ENCODE measurements around the gene MSL1. TPM values are rescaled to one million over a fixed set of nuclear protein-coding genes. Genes with fewer than 3 reads are reported as not detected.

MSL1 gene, protein sequence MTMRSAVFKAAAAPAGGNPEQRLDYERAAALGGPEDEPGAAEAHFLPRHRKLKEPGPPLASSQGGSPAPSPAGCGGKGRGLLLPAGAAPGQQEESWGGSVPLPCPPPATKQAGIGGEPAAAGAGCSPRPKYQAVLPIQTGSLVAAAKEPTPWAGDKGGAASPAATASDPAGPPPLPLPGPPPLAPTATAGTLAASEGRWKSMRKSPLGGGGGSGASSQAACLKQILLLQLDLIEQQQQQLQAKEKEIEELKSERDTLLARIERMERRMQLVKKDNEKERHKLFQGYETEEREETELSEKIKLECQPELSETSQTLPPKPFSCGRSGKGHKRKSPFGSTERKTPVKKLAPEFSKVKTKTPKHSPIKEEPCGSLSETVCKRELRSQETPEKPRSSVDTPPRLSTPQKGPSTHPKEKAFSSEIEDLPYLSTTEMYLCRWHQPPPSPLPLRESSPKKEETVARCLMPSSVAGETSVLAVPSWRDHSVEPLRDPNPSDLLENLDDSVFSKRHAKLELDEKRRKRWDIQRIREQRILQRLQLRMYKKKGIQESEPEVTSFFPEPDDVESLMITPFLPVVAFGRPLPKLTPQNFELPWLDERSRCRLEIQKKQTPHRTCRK
- total RNA-seq = 100 to 1,000 TPM in 1 of 4 donors, 10 to 100 TPM in 3; 50.2 to 139 (median 61.9) TPM

DNA sequence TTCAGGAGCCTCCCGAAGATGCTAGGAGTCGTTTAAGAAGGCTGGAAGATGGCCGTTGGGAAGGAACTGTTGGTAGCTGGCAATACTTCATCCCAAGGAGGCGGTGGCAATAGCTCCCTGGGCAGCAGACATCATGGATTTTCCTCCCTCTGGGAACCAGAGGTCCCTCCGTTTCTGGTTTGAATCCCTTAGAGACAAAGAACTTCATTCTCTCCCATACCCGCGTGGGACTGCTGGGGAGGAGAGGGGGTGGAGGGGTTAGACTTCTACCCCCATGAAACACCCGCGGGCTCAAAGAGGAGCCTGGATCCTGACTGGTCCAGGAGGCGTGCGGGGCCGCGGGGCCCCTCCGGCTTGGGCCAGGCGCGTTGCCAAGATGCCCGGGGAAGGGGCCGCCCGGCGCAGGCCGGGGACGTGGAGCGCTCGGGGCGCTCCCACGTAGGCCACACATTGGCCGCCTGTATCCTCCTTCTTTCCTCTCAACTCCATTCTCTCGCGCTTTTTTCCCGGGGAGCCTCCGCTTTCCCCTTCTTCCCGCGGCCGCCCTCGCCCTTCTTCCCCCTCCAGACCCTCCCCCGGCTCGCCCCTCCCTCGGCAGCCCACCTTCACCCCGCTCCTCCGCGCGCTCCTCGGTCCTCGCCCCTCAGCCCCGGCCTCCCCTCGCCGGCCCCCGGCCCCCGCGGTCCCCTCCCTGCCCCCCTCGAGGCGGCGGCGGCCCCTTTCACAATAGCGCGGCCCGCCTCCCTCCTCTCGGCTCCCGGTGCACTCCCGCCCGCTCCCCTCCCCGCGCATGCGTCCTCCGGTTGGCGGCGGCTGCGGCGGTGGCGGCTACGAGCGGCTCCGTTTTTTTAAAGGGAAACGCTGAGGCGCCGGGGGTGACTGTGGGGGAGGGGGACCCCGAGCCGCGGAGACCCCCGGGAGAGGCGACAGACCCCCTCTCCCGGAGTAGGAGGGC, at the start of gene MSL1:
Gene MSL1, plus strand, starts transcription at position 791 of the 955 bp plus-strand sequence. CDS start 642 bp downstream, outside the sequence.
- DNase-seq (ENCODE audit: low spot score) = no peak
- TF ChIP-seq, protein P1, sequence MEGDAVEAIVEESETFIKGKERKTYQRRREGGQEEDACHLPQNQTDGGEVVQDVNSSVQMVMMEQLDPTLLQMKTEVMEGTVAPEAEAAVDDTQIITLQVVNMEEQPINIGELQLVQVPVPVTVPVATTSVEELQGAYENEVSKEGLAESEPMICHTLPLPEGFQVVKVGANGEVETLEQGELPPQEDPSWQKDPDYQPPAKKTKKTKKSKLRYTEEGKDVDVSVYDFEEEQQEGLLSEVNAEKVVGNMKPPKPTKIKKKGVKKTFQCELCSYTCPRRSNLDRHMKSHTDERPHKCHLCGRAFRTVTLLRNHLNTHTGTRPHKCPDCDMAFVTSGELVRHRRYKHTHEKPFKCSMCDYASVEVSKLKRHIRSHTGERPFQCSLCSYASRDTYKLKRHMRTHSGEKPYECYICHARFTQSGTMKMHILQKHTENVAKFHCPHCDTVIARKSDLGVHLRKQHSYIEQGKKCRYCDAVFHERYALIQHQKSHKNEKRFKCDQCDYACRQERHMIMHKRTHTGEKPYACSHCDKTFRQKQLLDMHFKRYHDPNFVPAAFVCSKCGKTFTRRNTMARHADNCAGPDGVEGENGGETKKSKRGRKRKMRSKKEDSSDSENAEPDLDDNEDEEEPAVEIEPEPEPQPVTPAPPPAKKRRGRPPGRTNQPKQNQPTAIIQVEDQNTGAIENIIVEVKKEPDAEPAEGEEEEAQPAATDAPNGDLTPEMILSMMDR (IDR thresholded peaks at IDR 0.05) = no peak
- peak; percentile 83 for ATAC-seq (ENCODE audit: low FRiP score)

DNA sequence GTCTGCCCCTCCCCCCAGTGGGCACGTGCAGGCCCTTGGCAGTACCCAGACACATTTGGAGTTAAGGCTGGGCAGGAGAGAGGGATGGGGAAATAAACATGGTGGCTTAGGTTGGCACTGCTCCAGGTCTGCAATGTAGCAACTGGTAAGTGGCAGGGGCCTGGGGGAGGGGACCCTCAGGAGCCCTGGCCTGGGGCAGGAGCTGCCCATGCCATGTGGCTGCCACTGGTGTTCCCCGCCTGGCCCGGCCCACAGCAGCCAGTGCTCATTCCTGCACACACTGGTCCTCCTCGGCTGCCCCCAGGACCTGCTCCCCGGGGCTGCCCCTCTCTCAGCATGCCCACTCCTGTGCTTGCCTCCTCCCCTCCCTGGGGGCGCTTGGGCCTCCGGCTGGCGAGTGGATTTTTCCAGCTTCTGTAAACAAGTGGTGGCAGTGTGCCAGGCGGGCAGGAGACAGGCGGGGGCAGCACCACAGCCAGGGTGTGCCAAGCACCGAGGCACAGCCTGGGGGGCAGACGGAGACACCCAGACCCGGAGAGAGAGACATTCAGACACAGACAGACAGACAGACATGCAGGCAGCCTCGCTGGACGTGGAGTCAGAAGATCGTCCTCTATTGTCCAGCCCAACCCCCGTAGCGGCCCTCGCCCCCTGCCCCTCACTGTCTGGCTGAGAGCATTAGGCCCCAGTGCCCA, 49.6 kb upstream of the MSL1 start:
- TF ChIP-seq, protein P1 (IDR thresholded peaks at IDR 0.05) = no peak
- DNase-seq (ENCODE audit: low spot score) (peak; percentile 65), ATAC-seq (ENCODE audit: low FRiP score) (peak; percentile 17)

DNA sequence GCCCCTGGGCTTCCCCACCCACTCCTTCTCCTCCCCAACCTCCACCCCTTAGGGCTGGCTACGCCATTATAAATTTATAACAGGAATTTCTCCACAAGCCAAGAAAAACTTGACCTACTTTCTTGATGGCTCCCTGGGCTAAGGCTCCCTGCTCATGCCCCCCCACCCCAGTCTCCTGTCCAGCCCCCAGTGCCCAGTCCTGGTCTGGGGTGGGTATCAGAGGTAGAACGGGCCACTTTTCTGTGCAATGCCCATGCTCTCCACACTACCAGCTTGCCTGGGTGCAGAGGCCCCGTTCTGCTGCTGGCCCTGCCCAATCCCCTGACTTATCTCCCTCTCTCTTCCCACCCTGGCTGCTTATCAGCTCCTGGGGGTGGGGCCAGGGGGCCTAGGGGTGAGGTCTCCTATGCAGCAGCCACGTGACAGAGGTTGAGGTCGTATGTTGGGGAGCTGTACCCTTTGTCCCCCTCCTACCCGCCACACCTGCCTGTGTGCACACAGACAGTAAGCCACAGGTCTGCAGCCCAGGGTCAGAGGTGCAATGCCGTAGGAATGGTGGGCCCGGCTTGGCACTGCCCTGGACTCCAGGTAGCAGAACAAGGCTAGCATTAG, 48.9 kb upstream of the MSL1 start:
- no peak for ATAC-seq (ENCODE audit: low FRiP score)

DNA sequence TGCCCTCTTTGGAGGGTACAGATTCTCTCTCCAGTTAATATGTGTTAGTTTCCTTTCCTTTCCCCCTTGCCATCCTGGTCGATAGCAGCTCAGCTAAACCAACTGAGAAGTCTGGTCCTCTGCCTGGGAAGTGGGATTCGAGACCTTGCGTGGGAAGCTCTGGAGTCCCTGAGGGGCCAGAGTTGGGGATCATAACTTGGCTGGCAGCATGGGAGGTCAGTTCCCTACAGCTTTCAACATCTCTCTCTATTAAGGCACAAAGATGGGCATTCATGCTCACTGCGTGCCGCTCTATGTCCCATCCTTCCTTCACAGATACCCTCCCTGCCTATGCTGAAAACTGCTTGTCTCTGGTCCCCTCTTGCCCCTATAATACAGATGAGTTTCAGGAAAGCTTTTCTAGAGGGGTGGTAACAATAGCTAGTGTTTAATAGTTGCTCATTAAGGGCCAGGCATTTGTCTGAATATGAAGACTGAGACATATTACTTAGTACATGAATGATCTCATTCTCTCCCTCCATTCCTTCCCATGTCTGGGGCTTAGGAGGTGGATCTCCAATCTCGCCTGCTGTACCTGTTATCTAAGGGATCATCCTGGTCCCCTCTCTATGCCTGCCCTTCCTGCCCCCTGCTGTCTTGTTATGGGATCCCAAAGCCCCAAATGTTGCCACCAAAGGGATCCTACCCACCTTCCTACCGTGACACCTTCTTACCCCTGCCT, 48.2 kb upstream of the MSL1 start:
- TF ChIP-seq, protein P1 (IDR thresholded peaks at IDR 0.05) = no peak
- no peak for ATAC-seq (ENCODE audit: low FRiP score)
- DNase-seq (ENCODE audit: low spot score) = no peak

More for the DNA sequence above, 48.9 kb upstream of the MSL1 start:
- DNase-seq (ENCODE audit: low spot score) = no peak
- TF ChIP-seq, protein P1 (IDR thresholded peaks at IDR 0.05) = no peak

DNA sequence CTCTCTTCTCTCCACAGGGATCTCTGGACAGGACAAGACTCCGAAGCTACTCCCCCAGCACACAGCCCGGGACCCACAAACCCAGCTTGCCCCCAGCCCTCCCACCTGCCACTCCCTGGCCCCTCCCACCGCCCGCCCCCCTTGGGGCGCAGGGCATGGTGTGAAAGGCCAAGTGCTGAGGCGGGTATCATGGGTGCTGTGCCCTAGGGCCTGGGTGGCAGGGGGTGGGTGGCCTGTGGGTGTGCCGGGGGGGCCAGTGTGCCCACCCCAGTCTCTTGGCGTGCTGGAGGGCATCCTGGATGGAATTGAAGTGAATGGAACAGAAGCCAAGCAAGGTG, 47.6 kb upstream of the MSL1 start:
- ATAC-seq (ENCODE audit: low FRiP score) (no peak), DNase-seq (ENCODE audit: low spot score) (no peak)
- TF ChIP-seq, protein P1 (IDR thresholded peaks at IDR 0.05) = no peak
